HG03469 (cell line): ENCODE measurements around the gene PSME3.
"Not testable (repeated sequence)": the region's sequence is repeated elsewhere in the genome, so short reads cannot be mapped to it uniquely, and the experiment has no call there.

Source experiments
- ATAC-seq: cut with Tn5 transposase; IDR thresholded peaks from one replicate; pipeline ENCODE4 v1.9.1; 2021; ENCODE audit warnings: mild to moderate bottlenecking, moderate library complexity, moderate number of reproducible peaks; ENCODE audit not compliant: unreplicated experiment

Gene PSME3

GRCh38 chr17:42873932-42874695, 40.9 kb downstream of the PSME3 start:
- not testable (repeated sequence) for ATAC-seq

- no peak for ATAC-seq
These were observed 43.8 kb downstream of the PSME3 start for GRCh38 chr17:42877037-42877436.

GRCh38 chr17:42878123-42878880, 45.1 kb downstream of the PSME3 start:
- ATAC-seq, result no peak

- no peak for ATAC-seq
These were observed 45.9 kb downstream of the PSME3 start for GRCh38 chr17:42878924-42879595.

GRCh38 chr17:42879596-42879985, 46.4 kb downstream of the PSME3 start:
- no peak for ATAC-seq

- ATAC-seq, result no peak
These were observed 47.6 kb downstream of the PSME3 start for GRCh38 chr17:42880776-42881310.

GRCh38 chr17:42881706-42882105, 48.5 kb downstream of the PSME3 start:
- not testable (repeated sequence) for ATAC-seq

GRCh38 chr17:42882166-42882565, 49.0 kb downstream of the PSME3 start:
- no peak for ATAC-seq

- ATAC-seq, result no peak
These were observed 50.8 kb downstream of the PSME3 start for GRCh38 chr17:42883802-42884558.

GRCh38 chr17:42885806-42886205, 52.6 kb downstream of the PSME3 start:
- not testable (repeated sequence) for ATAC-seq

GRCh38 chr17:42886283-42887176, 53.3 kb downstream of the PSME3 start:
- no peak for ATAC-seq

- ATAC-seq, result no peak
These were observed 56.6 kb downstream of the PSME3 start for GRCh38 chr17:42889809-42890208.

GRCh38 chr17:42891539-42892152, 58.4 kb downstream of the PSME3 start:
- ATAC-seq, result no peak

GRCh38 chr17:42893359-42893758, 60.2 kb downstream of the PSME3 start:
- no peak for ATAC-seq
